ACHN (cell line): ENCODE results near the gene ADARB2.
"Not testable (repeated sequence)": the region's sequence is repeated elsewhere in the genome, so short reads cannot be mapped to it uniquely, and the experiment has no call there.

Source experiments
- DNase-seq: peaks from one replicate; pipeline ENCODE4 v3.0.0-alpha.2; 2015
- in situ Hi-C: cut with HindIII; loops from 2 replicates; pipeline ENCODE4 v1.10.0; 2017; ENCODE audit warnings: low sequenced_read_pairs, low pct_ligation_motif_present, low pct_unique_long_range_greater_than_20kb

The ADARB2 gene

GRCh38 chr10:1328981-1329614 is 408.2 kb downstream of the ADARB2 start:
- DNase-seq: no peak
- in situ Hi-C loops: no loop called here

DNA sequence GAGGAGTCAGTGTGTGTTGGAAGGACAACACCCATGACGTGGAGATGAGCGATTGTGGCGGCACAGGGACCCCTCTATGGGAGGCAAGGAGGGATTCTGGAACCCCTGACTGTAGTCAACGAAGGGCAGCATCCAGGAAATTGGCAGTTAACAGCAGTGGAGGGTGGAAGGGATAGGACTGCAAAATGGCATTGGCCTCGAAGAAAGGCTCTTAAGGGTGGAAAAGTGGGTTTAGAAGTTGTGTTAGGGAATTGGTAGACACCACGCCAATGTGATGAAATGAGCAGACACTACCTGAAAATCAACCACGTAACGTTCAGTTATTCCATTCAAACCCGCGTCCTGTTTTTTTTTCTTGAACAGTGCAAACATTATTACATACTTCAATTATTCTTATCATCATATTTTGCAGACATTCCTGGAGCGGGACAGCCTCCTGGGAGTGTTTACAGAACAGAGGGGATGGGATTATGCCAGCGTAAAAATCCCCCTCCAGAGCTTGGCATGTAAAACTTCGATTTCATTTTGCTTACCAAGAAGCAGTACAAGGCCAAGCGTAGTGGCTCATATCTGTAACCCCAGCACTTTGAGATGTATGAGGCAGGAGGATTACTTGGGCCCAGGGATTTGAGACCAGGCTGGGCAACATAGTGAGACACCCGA is 409.0 kb downstream of the ADARB2 start:
- in situ Hi-C loops: no loop called here
- no peak for DNase-seq

DNA sequence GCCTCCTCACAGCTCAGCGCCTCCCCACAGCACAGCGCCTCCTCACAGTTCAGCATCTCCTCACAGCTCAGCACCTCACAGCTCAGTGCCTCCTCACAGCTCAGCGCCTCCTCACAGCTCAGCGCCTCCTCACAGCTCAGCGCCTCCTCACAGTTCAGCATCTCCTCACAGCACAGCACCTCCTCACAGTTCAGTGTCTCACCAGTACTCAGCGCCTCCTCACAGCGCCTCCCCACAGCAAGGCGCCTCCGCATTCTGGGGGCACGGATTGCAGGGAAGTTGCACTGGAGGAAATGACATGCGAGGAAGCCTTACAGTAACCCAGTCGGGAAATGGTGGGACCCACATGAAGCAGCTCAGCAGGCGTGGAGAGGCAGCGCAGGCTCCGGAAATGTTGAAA is 409.6 kb downstream of the ADARB2 start:
- in situ Hi-C loops: no loop called here

DNA sequence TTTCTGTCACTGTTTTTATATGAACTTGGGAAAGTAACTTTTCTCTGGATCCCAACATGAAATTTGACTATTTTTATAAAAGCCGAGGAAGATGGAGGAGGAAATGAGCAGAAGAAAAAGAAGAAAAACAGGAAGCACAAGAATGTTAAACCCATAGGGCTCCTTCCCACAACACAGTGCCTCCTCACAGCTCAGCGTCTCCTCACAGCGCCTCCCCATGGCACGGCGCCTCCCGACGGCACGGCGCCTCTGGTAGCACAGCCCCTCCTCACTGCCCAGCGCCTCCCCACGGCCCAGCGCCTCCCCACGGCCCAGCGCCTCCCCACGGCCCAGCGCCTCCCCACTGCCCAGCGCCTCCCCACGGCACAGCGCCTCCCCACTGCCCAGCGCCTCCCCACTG is 410.8 kb downstream of the ADARB2 start:
- in situ Hi-C loops, DNase-seq: not testable (repeated sequence)

More for the DNA sequence above, 409.6 kb downstream of the ADARB2 start:
- no peak for DNase-seq

DNA sequence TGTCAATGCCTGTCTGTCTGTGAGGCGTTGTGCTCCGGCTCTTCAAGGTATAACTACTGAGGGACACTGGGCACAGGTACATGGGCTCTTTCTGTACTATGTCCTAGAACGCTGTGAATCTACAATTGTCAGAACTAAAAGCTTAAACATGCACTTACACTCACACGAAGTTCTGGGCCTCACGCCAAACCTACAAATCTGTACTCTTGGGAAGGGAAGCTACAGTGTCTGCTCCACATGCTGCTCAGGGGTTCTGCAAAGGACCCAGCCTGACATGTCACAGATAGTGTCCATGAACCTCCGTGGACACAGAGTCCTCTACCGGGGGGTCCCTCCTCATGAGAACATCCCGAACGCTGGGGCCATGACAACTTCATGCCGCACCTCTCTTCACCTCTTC is 412.4 kb downstream of the ADARB2 start:
- in situ Hi-C loops: no loop called here
- no peak for DNase-seq

- DNase-seq: no peak
- in situ Hi-C loops: no loop called here
Observed at GRCh38 chr10:1323951-1324350, 413.4 kb downstream of the ADARB2 start.

DNA sequence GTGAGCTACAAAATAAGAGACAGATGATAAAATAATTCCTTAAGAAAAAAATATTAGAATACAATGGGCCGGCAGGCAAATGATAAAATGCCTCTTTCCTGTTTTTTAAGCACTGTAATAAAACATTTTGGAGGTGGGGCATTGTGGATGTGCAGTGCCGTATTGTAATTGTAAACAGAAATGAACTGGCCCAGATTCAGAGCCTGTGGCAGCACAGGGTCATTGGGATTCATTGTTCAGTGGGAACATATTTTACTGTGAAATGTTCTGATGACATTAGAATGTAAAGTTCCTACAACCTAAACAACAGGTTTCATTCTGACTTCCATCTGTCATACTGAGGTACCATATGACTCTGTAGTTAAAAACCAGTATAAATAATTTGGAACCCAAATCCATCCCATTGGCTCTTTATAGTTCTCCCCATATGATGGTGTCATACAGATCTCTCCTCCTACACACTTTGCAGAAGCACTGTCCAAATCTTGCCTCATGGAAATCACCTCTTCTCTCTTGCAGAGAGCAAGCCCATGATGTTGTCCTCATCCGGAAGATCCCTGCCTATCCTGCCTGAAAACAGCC is 416.5 kb downstream of the ADARB2 start:
- in situ Hi-C loops: no loop called here

DNA sequence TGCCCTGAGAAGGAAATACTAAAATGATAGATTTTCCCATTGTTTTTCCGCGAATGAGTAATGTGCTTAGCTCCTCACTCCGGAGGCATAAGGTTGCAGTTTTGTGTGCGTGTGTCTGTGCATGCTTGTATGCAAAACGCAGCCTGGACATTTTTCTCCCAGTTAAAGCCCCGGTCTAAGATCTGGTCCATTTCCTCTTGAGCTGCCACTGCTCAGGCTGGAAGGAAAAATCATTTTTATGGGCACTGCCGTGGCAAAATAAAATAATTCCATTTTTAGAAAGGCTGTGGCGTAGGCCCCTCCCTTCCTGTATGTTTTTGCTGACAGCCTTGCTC is 420.5 kb downstream of the ADARB2 start:
- in situ Hi-C loops: no loop called here

More for the DNA sequence above, 416.5 kb downstream of the ADARB2 start:
- no peak for DNase-seq

DNA sequence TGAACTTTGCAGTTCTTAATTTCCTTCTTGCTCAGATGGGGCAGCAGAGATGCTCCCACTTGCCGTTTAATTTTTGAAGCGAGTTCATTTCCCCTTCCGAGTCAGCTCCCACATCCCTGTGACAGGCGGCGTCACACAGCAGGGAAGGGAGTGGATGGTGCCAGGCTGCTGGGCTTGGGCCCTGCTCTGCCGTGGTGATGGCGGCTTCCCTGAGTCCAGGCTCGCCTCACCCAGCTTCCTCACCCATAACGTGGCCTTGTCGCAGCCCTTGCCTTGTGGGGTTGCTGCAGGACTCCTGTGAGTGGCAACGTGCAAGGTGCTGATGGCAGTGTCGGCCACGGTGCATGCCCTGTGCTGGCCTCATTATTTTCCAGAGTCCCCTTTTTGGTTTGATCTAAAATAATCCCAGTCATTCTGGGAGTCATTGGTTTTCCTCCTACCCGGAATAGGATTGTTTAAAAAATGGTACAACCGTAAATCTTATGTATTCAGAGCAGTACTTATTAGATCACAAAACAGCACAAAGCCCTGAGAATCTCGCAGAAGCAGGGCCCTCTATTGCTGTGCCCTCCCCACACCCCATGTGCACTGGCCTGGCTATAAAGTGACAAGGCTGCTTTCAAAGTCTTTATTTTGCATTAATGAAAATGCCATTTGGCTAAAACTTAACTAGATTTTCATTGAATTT is 421.1 kb downstream of the ADARB2 start:
- no peak for DNase-seq
- in situ Hi-C loops: no loop called here

More for the DNA sequence above, 420.5 kb downstream of the ADARB2 start:
- DNase-seq: no peak

GRCh38 chr10:1315178-1315577 is 422.1 kb downstream of the ADARB2 start:
- in situ Hi-C loops: no loop called here

GRCh38 chr10:1311726-1312125 is 425.6 kb downstream of the ADARB2 start:
- DNase-seq: no peak
- in situ Hi-C loops: no loop called here

More at GRCh38 chr10:1315178-1315577, 422.1 kb downstream of the ADARB2 start:
- DNase-seq: no peak

- no peak for DNase-seq
- in situ Hi-C loops: no loop called here
Observed at GRCh38 chr10:1310271-1310789, 427.0 kb downstream of the ADARB2 start.

- no peak for DNase-seq
- in situ Hi-C loops: no loop called here
Observed at GRCh38 chr10:1309617-1310270, 427.6 kb downstream of the ADARB2 start.

DNA sequence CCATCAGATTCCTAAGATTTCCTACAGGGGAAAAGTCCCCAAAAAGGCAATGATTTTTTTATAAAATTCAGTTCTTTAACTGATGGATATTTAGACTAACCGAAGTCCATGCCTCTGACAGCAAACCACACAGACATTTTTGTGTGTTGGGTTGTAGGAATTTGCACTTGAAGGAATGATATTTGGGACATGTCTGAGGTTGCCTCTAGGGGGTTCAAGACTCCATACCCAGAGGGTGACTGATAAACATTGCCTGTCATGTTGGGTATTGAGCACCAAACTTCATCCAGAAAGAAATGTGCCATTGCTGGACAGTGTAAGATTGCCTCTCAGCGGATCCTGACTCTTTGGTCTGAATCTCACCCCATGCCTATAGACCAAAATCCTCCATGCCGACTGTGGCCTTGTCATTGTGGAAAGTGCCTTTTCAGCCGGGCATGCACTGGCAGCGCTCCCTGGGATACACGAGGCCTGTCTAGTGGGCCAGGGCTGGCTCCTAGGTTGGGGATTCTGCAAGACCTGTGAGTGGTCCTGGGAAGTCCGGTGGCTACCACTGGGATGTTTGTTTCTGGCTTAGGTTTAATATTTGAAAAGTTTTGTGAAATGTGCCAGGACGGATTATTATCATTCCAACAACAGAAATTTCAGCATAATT is 428.2 kb downstream of the ADARB2 start:
- in situ Hi-C loops: no loop called here

DNA sequence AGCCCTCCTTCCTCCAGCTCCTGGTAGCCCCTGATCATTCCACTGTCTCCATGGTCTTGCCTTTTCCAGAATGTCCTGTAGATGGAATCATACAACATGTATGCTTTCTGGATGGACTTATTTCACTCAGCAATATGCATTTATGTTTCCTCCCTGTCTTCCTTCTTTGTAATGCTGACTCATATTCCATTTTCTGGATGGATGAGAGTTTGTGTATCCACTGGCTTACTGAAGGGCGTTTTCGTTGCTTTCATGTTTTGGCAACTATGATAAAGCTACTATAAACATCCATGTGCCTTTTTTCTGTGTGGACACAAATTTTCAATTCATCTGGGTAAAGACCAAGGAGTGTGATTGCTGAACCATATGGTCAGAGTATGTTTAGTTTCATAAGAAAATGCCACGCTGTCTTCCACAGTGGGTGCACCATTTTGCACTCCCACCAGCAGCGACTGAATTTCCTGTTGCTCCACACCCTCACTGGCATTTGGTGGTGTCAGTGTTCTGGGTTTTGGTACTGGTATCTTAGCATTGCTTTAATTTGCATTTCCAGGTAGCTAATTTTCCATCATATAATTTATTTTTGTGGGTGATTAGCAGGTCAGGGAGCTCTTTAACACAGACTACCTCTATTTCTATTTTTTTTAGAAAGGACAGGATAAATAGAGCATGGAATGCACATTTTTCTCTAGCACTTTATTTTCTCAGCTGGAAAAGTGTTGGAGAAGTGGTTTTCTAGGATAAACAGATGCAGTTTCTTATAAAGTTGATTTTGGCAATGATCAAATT is 429.0 kb downstream of the ADARB2 start:
- DNase-seq: no peak
- in situ Hi-C loops: no loop called here

More for the DNA sequence above, 428.2 kb downstream of the ADARB2 start:
- no peak for DNase-seq

GRCh38 chr10:1301143-1301542 is 436.2 kb downstream of the ADARB2 start:
- in situ Hi-C loops: no loop called here
- no peak for DNase-seq

- no peak for DNase-seq
- in situ Hi-C loops: no loop called here
Observed at GRCh38 chr10:1300218-1300617, 437.1 kb downstream of the ADARB2 start.
